HS-27A (cell line): ENCODE data around the gene TMEM270.
"Not testable (repeated sequence)": the region's sequence is repeated elsewhere in the genome, so short reads cannot be mapped to it uniquely, and the experiment has no call there.

Experiments
- DNase-seq: peaks from one replicate; pipeline ENCODE4 v3.0.0-alpha.2; 2012; ENCODE audit warnings: low read depth, missing footprints

The TMEM270 gene

DNA sequence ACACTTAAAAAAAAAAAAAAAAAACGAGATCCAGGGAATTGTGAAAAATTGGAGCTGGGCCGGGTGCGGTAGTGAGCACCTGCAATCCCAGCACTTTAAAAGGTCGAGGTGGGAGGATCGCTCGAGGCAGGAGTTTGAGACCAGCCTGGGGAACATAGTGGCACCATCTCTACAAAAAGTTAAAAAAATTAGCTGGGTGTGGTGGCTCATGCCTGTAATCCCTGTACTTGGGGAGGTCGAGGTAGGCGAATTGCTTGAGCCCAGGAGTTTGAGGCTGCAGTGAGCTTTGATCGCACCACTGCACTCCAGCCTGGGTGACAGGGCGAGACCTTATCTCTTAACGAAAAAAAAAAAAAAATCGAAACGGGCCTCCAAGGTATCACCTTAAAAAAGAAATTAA lies 28.2 kb upstream of the TMEM270 start:
- no peak for DNase-seq

GRCh38 chr7:73833251-73833919 lies 27.6 kb upstream of the TMEM270 start:
- DNase-seq = no peak

DNA sequence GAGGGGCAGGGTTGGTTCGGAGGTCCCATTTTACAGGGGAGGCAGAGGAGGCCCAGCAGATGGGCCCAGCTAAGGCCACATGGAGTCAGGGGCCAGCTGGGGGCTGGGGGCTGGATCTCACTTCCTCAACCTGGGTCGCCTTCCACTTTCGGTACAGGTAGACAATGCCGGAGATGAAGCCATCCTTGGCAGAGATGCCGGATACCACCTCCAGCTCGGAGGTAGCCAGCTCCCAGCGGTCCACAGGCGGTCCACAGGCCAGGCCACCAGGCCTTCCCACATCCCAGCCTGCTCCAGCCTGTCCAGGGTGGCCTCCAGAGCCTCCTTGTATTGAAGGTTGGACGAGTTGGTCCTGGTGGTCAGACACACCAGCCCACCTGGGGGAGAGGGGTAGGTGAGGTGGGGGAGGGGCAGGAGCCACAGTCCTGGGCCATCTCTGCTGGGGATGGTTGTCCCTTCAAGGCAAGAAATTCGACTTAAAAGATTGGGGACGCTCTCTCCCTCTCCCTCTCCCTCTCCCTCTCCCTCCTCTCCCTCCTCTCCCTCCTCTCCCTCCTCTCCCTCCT lies 26.2 kb upstream of the TMEM270 start:
- no peak for DNase-seq

DNA sequence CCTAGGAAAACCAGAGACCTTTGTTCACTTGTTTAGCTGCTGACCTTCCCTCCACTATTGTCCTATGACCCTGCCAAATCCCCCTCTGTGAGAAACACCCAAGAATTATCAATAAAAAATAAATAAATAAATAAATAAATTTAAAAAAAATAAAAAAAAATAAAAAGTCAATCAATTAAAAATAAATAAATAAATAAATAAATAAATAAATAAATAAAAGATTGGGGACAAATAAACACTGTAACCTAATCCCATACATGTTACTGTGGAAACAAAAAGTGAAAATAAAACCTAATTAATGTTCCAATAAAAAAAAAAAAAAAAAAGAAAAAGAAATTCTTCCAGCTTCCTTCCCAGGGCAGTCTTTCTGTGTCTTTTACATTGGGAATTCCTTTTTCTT lies 23.8 kb upstream of the TMEM270 start:
- DNase-seq = not testable (repeated sequence)

DNA sequence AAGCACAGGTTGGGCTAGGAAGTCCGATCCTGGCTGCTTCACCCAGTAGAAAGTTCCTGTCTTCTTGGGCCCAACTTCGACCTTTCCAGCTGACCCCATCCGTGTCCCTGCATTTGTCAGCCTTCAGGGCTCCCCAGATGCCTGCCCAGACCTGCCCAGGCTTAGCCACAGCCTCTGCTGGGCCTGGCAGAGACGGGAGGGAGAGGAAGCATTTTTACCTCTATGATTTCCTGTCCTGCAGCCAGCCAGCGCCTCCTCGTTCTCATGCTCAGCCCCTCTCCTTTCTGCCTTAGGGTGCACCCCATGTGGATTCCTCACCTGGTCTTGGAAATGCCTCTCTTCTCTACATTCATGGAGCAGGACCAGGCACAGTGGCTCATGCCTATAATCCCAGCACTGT lies 22.3 kb upstream of the TMEM270 start:
- no peak for DNase-seq

- DNase-seq = no peak
Measured at GRCh38 chr7:73839290-73839689, 21.7 kb upstream of the TMEM270 start.

GRCh38 chr7:73839743-73840714 lies 20.9 kb upstream of the TMEM270 start:
- DNase-seq = no peak

DNA sequence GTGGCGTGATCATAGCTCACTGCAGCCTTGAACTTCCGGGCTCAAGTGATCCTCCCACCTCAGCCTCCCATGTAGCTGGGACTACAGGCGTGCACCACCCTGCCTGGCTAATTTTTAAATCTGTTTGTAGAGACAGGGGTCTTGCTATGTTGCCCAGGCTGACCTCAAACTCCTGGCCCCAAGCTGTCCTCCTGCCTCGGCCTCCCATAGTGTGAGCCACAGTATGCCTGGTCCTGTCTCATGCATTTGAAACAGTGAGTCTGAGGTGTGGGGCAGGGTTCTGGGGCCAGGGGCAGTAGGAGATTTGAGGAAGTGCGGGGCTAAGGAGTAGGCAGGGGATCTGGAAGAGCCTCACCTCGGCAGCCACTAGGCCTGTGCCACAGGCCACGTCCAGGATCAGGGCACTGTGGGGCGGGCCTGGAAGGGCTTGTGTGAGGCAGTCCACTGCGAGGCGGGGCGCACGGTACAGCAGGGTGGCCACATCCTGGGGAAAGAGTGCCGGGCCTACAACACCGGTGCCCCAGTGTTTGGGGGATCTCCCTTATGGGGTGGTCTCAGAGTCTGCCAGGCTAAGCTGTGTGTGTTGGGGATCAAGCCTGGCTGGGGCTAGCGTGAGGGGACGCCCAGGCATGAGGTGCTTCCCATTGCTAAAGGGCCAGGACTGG lies 20.1 kb upstream of the TMEM270 start:
- no peak for DNase-seq

GRCh38 chr7:73841689-73842066 lies 19.3 kb upstream of the TMEM270 start:
- no peak for DNase-seq

DNA sequence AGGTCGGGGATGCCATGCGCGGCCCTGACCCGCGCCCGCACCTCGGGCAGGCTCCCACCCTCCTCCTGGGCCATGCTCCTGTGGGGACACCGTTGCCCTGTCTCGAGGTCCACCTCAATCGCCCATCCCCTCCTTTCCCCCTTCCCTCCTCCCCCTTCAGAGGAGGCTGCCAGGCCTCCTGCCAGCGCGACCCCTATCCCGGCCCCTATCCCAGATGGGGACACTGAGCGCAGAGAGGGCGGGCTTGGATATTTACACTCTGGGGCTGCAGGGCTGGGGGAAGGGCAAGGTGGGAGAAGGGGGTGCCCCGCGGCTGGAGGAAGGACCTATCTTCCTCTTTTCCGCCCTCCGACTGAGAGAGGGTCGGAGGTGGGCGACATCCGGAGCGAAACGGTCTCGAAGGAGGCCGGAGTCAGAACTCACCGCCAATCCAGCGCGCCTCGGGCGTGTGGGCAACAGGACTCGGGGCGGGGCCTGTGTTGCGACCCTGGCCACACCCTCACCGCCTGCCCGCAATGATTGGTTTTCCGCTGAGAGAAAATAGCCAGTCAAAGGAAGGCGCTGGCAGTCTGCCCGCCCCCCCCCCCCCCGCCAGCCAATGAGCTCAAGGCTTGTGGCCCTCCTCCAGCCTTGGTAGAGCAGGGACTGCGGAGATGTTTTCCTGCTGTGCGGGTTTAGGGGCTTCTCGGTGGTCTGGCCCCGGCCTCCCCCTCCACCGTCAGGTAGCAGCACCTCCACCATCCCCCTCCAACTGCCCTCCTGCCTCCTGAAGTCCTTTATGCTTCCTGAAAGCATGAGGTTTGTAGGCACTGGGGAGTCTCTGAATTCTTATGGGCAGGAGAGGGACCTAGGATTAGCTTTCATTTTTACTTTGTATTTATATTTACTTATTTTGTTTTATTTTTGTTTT lies 18.6 kb upstream of the TMEM270 start, which contains the start of gene METTL27:
Gene METTL27, minus strand, starts transcription at position 450 of the 910 bp plus-strand sequence. Its CDS starts 376 bp downstream, at position 74.
- DNase-seq = peak; percentile 56

- DNase-seq = no peak
Measured at GRCh38 chr7:73844131-73844547, 16.8 kb upstream of the TMEM270 start.

- no peak for DNase-seq
Measured at GRCh38 chr7:73844848-73845460, 16.0 kb upstream of the TMEM270 start.

GRCh38 chr7:73845701-73846195 lies 15.2 kb upstream of the TMEM270 start:
- DNase-seq = not testable (repeated sequence)

DNA sequence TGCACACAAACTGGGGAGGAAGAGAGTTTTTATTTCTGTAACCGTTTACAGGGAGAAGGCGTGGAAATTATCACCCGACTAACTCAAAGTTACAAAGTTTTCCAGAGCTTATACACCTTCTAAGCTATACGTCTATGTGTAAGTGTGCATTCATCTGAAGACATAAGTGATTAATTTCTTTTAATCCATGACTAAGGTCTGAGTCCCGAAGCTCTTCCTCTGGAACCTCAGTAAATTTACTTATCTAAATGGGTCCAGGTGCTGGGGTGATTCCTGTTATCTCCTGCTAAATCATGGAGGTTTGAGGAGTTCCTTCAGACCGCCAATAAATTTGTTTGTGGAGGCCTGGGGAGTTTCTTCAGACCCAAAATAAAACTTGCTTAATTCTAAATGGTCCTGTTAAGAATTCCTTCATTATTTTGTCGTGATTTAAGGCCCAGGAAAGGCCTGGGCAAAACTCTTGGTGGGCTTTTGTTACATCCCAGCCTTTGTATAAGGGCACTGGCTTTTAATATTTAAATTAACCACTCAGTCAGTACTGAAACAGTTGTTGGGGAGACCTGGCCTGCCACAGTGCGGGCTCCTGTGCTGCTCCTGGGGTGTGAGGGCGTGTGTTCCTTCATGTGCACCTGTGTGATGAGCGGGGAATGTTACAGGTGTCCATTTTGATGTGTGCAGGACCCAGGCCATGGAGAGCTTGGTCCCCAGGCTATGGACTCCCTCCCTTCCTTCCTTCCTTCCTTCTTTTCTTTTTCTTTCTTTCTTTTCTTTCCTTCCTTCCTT lies 12.8 kb upstream of the TMEM270 start:
- no peak for DNase-seq

- DNase-seq = peak; percentile 91
Measured at GRCh38 chr7:73850781-73851207, 10.2 kb upstream of the TMEM270 start.

DNA sequence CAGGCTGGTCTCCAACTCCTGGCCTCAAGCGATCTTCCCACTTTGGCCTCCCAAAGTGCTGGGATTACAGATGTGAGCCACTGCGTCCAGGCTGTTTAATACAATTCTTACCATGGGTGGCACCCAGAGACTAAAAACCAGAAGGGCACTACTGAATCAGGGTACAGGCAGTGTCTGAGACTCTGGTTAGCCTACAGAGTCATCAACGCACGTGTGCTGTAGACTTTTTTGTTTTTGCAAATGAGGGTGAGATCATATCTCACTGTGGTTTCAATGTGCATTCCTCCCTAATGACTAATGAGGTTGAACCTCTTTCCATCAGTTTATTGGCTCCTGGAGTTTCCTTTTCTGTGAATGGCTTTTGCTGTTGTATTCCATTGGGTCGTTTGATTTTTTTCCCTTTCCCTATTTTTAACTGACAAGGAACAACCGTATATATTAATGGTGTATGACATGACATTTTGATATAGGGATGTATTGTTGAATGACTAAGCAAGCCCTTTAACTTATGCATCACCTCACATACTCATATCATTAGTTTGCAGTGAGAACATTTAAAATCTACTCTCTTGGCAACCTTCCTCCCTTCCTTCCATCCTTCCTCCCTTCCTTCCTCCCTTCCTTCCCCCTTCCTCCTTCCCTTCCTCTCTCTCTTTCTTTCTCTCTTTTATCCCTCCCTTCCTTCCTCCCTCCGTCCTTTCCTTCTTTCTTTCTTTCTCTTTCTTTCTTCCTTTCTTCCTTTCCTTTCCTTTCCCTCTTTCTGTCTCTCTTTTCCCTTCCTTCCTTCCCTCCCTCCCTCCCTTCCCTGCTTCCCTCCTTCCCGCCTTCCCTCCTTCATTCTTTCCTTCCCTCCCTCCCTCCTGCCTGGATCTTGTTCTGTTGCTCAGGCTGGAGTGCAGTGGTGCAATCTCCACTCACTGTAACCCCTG lies 9.3 kb upstream of the TMEM270 start:
- DNase-seq = peak; percentile 97

GRCh38 chr7:73852500-73852899 lies 8.5 kb upstream of the TMEM270 start:
- no peak for DNase-seq

GRCh38 chr7:73856941-73857340 lies 4.0 kb upstream of the TMEM270 start:
- no peak for DNase-seq
